PC-9 (cell line): ENCODE measurements around the gene PHACTR3. TPM values are rescaled to one million over a fixed set of nuclear protein-coding genes. Genes with fewer than 3 reads are reported as not detected.

Experiments
- BruUV-seq: library from RNA; stranded (reverse); fragments of 400-500 nt; replicated peaks from 2 replicates; lab custom pipeline; 2021; lab: Mats Ljungman, UMichigan
- CTCF ChIA-PET: fragments of 300-600 bp; sonication (Branson Sonifier 250); formaldehyde crosslinking; loops from one replicate; lab custom pipeline; 2022; ENCODE audit warnings: antibody characterized with exemption; lab: Charles Lee
- POLR2A ChIA-PET: fragments of 300-600 bp; sonication (Branson Sonifier 250); formaldehyde crosslinking; loops from one replicate; lab custom pipeline; 2022; ENCODE audit warnings: antibody characterized with exemption; ENCODE audit not compliant: unreplicated experiment; lab: Charles Lee
- DNase-seq, 2 experiments: peaks; one replicate each; pipeline versions ENCODE4 v3.0.0 to v3.0.0-alpha.2; 2015 to 2022; ENCODE audit warnings: mixed read lengths in 1 of 2
- H2AFZ ChIP-seq: fragments of 200-600 bp; sonication (generic); 2 replicates; pipeline ENCODE4 v1.8.1; 2017; ENCODE audit warnings: antibody characterized with exemption
- H3F3A ChIP-seq: fragments of 200-600 bp; sonication (generic); 2 replicates; pipeline ENCODE4 v1.8.1; 2017; ENCODE audit warnings: antibody characterized with exemption, mild to moderate bottlenecking, low read depth; ENCODE audit not compliant: insufficient read depth
- H3K27ac ChIP-seq: fragments of 200-600 bp; sonication (generic); 2 replicates; pipeline ENCODE4 v1.6.1; 2016; ENCODE audit warnings: mixed run types
- H3K27me3 ChIP-seq: fragments of 200-600 bp; sonication (generic); 2 replicates; pipeline ENCODE4 v1.6.1; 2016; ENCODE audit warnings: low read depth, mixed run types; ENCODE audit not compliant: insufficient read depth
- H3K36me3 ChIP-seq: fragments of 200-600 bp; sonication (generic); 2 replicates; pipeline ENCODE4 v1.6.1; 2016; ENCODE audit warnings: low read depth, mixed run types
- H3K4me1 ChIP-seq: fragments of 200-600 bp; sonication (generic); replicated peaks from 2 replicates; pipeline ENCODE4 v1.6.1; 2016; ENCODE audit warnings: mixed run types; ENCODE audit not compliant: insufficient read depth
- H3K4me2 ChIP-seq: fragments of 200-600 bp; sonication (generic); 2 replicates; pipeline ENCODE4 v1.6.1; 2017; ENCODE audit warnings: mixed run types
- H3K4me3 ChIP-seq: fragments of 200-600 bp; sonication (generic); 2 replicates; pipeline ENCODE4 v1.6.1; 2016; ENCODE audit warnings: mixed run types
- H3K79me2 ChIP-seq: fragments of 200-600 bp; sonication (generic); 2 replicates; pipeline ENCODE4 v1.6.1; 2017; ENCODE audit warnings: low read depth, mixed run types
- H3K9me2 ChIP-seq: fragments of 200-600 bp; sonication (generic); 2 replicates; pipeline ENCODE4 v1.8.1; 2017; ENCODE audit warnings: mild to moderate bottlenecking; ENCODE audit not compliant: insufficient read depth
- H3K9me3 ChIP-seq: fragments of 200-600 bp; sonication (generic); 2 replicates; pipeline ENCODE4 v1.8.1; 2016; ENCODE audit warnings: low read depth; ENCODE audit not compliant: insufficient read depth
- H4K20me1 ChIP-seq: fragments of 200-600 bp; sonication (generic); 2 replicates; pipeline ENCODE4 v1.8.1; 2017; ENCODE audit not compliant: insufficient read depth
- EZH2 ChIP-seq: fragments of 200-600 bp; sonication (generic); IDR thresholded peaks from 2 replicates; pipeline ENCODE4 v1.8.0; 2017; ENCODE audit warnings: antibody characterized with exemption, low read depth
- intact Hi-C: fragments of 100-400 bp; cut with micrococcal nuclease; formaldehyde crosslinking; loops from one replicate; pipeline ENCODE4 v1.10.0; 2022; ENCODE audit not compliant: unreplicated experiment
- total RNA-seq: library from RNA; stranded (reverse); gene quantifications from 2 replicates; pipeline ENCODE4 v1.2.3, GENCODE V29; 2021
- TF ChIP-seq, protein P1 (sequence below): fragments of 200-600 bp; sonication (generic); conservative IDR thresholded peaks from 2 replicates; pipeline ENCODE4 v1.6.1; 2017; ENCODE audit warnings: mixed run types, antibody characterized with exemption, mild to moderate bottlenecking, moderate library complexity

PHACTR3 gene
- total RNA-seq, 1 experiment from 2014 or later: 0.41 TPM

DNA sequence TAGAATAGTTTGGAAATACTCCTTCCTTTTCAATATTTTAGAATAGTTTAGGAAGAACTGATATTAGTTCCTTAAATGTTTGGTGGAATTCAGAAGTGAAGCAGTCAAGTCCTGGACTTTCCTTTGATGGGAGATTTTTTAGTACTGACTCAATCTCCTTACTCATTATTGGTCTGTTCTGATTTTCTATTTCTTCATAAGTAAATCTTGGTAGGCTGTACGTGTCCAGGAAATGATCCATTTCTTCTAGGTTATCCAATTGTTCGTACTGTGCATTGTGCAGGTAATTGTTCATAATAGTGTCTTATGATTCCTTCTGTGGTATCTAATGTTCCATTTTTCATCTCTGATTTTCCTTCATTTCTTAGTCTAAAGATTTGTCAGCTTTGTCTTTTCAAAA, 190.2 kb downstream of the PHACTR3 start:
- no peaks in the 10 kb centered on the region for H3K9me2 ChIP-seq
- TF ChIP-seq EZH2: no peak
- TF ChIP-seq, protein P1, sequence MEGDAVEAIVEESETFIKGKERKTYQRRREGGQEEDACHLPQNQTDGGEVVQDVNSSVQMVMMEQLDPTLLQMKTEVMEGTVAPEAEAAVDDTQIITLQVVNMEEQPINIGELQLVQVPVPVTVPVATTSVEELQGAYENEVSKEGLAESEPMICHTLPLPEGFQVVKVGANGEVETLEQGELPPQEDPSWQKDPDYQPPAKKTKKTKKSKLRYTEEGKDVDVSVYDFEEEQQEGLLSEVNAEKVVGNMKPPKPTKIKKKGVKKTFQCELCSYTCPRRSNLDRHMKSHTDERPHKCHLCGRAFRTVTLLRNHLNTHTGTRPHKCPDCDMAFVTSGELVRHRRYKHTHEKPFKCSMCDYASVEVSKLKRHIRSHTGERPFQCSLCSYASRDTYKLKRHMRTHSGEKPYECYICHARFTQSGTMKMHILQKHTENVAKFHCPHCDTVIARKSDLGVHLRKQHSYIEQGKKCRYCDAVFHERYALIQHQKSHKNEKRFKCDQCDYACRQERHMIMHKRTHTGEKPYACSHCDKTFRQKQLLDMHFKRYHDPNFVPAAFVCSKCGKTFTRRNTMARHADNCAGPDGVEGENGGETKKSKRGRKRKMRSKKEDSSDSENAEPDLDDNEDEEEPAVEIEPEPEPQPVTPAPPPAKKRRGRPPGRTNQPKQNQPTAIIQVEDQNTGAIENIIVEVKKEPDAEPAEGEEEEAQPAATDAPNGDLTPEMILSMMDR: no peak
- H4K20me1 ChIP-seq: no peaks in the 10 kb centered on the region
- H3K27ac ChIP-seq: no peak overlapping the region
- 0 out of 2 replicates have a peak, but pooled peaks cover 10% of the 10 kb centered on the region for H3K27me3 ChIP-seq
- H3F3A ChIP-seq: no peaks in the 10 kb centered on the region
- no peaks in the 10 kb centered on the region for H3K4me1 ChIP-seq
- no peak overlapping the region for H2AFZ ChIP-seq
- peaks cover 13% of the 10 kb centered on the region for H3K9me3 ChIP-seq
- H3K79me2 ChIP-seq: no peaks in the 10 kb centered on the region
- H3K4me2 ChIP-seq: no peak overlapping the region
- no TSS peak for BruUV-seq
- H3K36me3 ChIP-seq: no peaks in the 10 kb centered on the region
- ChIA-PET POLR2A (no interaction called here), CTCF (no interaction called here)
- no peak for DNase-seq
- intact Hi-C loops: no loop called here
- H3K4me3 ChIP-seq: no peak overlapping the region

DNA sequence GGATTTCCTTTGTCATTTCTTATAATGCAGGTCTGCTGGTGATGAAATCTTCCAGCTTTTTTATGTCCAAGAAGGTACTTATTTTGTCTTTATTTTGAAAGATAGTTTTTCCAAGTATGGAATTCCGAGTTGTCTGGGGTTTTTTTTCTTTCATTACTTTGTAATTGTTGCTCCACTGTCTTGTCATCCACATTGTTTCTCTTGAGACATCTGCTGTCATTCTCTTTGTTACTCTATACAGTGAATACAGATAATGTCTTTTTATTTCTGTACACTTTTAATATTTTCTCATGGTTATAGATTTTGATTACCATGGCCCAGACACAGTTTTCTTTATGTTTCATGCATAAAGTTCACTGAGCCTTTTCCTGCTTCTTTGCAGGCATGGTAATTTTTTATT, 196.0 kb downstream of the PHACTR3 start:
- CTCF ChIA-PET: no interaction called here

DNA sequence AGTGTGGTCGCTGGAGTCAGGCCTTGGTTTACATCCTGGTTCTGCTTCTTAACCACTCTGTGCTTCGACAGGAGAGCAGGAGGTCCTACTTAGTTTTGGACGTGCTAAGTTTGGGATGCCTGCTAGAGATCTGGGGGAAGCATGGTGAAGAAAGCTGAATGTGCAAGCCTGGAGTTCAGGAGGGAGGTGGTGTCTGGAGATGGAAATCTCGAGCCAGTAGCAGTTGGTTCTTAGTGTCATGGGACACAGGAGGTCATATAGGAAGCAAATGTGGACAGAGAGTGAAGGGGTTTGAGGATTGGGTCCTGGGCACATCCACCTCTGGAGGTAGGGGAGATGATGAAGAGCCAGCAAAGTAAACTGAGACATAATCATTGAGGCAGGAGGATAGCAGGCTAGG, 197.7 kb downstream of the PHACTR3 start:
- no peak for DNase-seq
- Histone ChIP-seq H3K27ac (no peak overlapping the region), H3K9me3 (peaks cover 26% of the 10 kb centered on the region), H3K4me2 (no peak overlapping the region), H3K4me3 (no peak overlapping the region), H3K36me3 (no peaks in the 10 kb centered on the region), H2AFZ (no peak overlapping the region), H3K27me3 (peaks cover 38% of the 10 kb centered on the region), H3F3A (no peaks in the 10 kb centered on the region), H3K79me2 (no peaks in the 10 kb centered on the region), H3K9me2 (no peaks in the 10 kb centered on the region), H3K4me1 (no peaks in the 10 kb centered on the region), H4K20me1 (no peaks in the 10 kb centered on the region)
- POLR2A ChIA-PET: no interaction called here
- BruUV-seq: no TSS peak
- TF ChIP-seq, protein P1: no peak
- TF ChIP-seq EZH2: no peak
- intact Hi-C loops: no loop called here
- CTCF ChIA-PET: no interaction called here

More for the DNA sequence above, 196.0 kb downstream of the PHACTR3 start:
- H3K9me3 ChIP-seq: peaks cover 34% of the 10 kb centered on the region
- intact Hi-C loops: no loop called here
- POLR2A ChIA-PET: no interaction called here
- no peaks in the 10 kb centered on the region for H3K4me1 ChIP-seq
- H3K79me2 ChIP-seq: no peaks in the 10 kb centered on the region
- H3K36me3 ChIP-seq: no peaks in the 10 kb centered on the region
- BruUV-seq: no TSS peak
- no peak overlapping the region for H3K27ac ChIP-seq
- TF ChIP-seq, protein P1: no peak
- no peak for TF ChIP-seq EZH2
- no peak overlapping the region for H2AFZ ChIP-seq
- no peaks in the 10 kb centered on the region for H3K9me2 ChIP-seq
- no peak overlapping the region for H3K4me2 ChIP-seq
- no peak overlapping the region for H3K4me3 ChIP-seq
- peaks cover 38% of the 10 kb centered on the region for H3K27me3 ChIP-seq
- H3F3A ChIP-seq: no peaks in the 10 kb centered on the region
- H4K20me1 ChIP-seq: no peaks in the 10 kb centered on the region
- DNase-seq: no peak
